Small intestine (tissue), 7 donors: Measurements from ENCODE around the gene ANKS1B. TPM values are rescaled to one million over a fixed set of nuclear protein-coding genes. Genes with fewer than 3 reads are reported as not detected.

ENCODE experiments used
- DNase-seq, 2 donors: peaks; one replicate each; pipeline versions ENCODE4 v3.0.0 to v3.0.0-alpha.2; 2013
- FAIRE-seq: peaks from 2 replicates; lab custom pipeline; 2012; peaks lifted over from hg19 to GRCh38; lab: Jason Lieb, UNC
- H3K27ac ChIP-seq, 3 donors: one replicate each; pipeline ENCODE4 v1.5.1; 2013; ENCODE audit warnings: low read length in 2 of 3, mild to moderate bottlenecking in 2 of 3, control low read depth in 1 of 3, inconsistent platforms in 1 of 3, low read depth in 1 of 3, moderate library complexity in 1 of 3
- H3K27me3 ChIP-seq, 3 donors: one replicate each; pipeline ENCODE4 v1.6.1; 2013; ENCODE audit warnings: low read length in 3 of 3, inconsistent platforms in 1 of 3; ENCODE audit not compliant: control insufficient read depth in 3 of 3, insufficient read depth in 3 of 3
- H3K36me3 ChIP-seq, 3 donors: one replicate each; pipeline ENCODE4 v1.6.1; 2013; ENCODE audit warnings: low read length in 3 of 3, inconsistent platforms in 1 of 3, low read depth in 1 of 3, mild to moderate bottlenecking in 1 of 3, moderate library complexity in 1 of 3; ENCODE audit not compliant: control insufficient read depth in 3 of 3, insufficient read depth in 2 of 3
- H3K4me1 ChIP-seq, 3 donors: one replicate each; pipeline ENCODE4 v1.6.1; 2013; ENCODE audit warnings: low read length in 2 of 3, inconsistent platforms in 1 of 3, low read depth in 1 of 3, mild to moderate bottlenecking in 1 of 3, moderate library complexity in 1 of 3; ENCODE audit not compliant: control insufficient read depth in 3 of 3, insufficient read depth in 2 of 3
- H3K4me3 ChIP-seq, 3 donors: one replicate each; pipeline ENCODE4 v1.5.1; 2013; ENCODE audit warnings: low read length in 3 of 3, control low read depth in 1 of 3, inconsistent platforms in 1 of 3, low read depth in 1 of 3, mild to moderate bottlenecking in 1 of 3, moderate library complexity in 1 of 3
- H3K9me3 ChIP-seq, 2 donors: one replicate each; pipeline ENCODE4 v1.6.1; 2013; ENCODE audit warnings: low read depth in 1 of 2, low read length in 1 of 2; ENCODE audit not compliant: control insufficient read depth in 2 of 2, insufficient read depth in 1 of 2
- WGBS, 3 donors: extraction: QIAGEN DNeasy Blood & Tissue Kit; methylation state at CpG; one replicate each; pipeline ENCODE4 v1.1.7; 2013; 5-methylcytosine and 5-hydroxymethylcytosine counted together
- polyA plus RNA-seq, 4 donors: library from polyadenylated mRNA; stranded (reverse) in 3 of 4; unstranded in 1 of 4; fragments of 200-250 nt in 3 of 4; fragments of 120-200 nt in 1 of 4; gene quantifications; one replicate each; pipeline versions ENCODE4 v1.2.1 to v1.2.3, GENCODE V29; 2013
- donor health status: healthy with polysubstance abuse.
- donor health status: control.
- donor health status: control.
- donor health status: Bipolar disorder and iron deficiency.
- donor health status: healthy.

Gene ANKS1B
- polyA plus RNA-seq, 4 donors = 0.44 to 0.72 TPM; not detected in 2

DNA sequence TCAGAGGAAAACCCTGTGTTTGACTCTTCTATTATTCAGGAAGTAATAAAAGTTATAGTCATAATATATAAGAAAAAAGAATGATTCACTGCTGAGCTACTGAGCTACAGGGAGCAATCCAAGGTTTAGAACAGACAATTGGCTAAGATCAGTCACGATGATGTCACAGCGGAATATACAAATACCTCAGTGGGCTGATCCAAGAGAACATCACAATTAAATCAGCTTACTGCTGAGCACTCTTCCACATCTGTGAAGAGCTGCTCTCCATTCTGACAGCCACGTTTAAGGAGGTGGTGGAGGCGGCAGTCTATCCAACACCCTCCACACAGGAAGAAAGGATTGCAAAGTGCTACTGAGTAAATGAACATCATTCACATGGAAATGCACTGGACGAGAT is 1068.6 kb downstream of the ANKS1B start:
- Histone ChIP-seq H3K9me3 (no peaks in the 10 kb centered on the region), H3K27ac (no peak overlapping the region), H3K36me3 (no peaks in the 10 kb centered on the region), H3K4me3 (no peak overlapping the region), H3K27me3 (no peaks in the 10 kb centered on the region), H3K4me1 (no peaks in the 10 kb centered on the region)
- FAIRE-seq (no peak), DNase-seq (no peak)
- WGBS, 3 donors = 60 to 68% (median 62%) methylated on average over 5 of the region's 5 CpGs

DNA sequence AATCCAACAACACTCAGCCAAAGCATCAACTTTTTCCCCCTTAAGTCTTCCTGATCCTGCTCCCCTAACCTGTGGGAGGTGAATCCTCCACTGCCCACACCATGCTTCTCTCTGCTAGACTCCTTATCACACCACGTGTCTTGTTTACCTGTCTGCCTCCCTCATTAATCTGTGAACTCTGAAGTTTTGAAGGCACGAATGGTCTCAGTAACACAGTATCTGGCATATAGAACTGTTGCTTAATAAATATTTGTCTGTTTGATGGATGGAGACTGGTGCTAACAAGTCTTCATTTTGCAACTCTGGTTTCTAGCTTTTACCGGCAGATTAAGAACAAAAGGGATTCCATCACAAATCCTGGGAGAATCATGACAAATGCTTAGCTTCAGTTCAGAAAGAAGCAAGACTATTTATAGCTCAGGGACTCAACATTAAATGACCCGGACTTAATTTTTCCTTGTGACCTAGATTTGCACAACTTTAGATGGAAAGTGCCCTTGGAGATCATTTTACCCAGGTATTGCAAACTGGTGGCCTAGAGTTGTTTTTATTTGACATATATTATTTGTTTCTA is 1072.2 kb downstream of the ANKS1B start:
- Histone ChIP-seq H3K36me3 (no peaks in the 10 kb centered on the region), H3K4me1 (no peaks in the 10 kb centered on the region), H3K4me3 (no peak overlapping the region), H3K27ac (no peak overlapping the region), H3K9me3 (no peaks in the 10 kb centered on the region), H3K27me3 (no peaks in the 10 kb centered on the region)
- 29 to 42% (median 37%) methylated on average over 4 of the region's 4 CpGs for WGBS, 3 donors
- no peak for DNase-seq
- FAIRE-seq = no peak

DNA sequence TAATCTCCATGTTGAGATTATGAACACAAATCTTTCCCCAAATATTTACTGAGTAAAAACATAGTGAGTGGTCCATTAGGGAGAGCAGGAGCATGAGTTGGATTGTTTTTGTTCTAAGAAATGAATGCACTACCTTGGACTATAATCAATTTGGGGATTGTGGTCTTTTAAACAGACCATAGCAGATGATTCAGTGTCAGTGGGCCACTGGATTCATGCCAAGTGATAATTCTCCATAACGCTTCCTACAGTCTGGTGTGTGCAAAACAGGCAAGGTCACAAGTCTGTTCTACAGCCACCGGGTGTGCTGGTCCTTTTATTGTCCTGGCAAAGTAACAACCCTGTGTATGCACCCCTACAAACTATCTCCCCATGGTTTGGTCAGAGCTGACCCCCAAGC is 1073.3 kb downstream of the ANKS1B start:
- DNase-seq (no peak), FAIRE-seq (no peak)
- no peaks in the 10 kb centered on the region for H3K9me3 ChIP-seq
- H3K27me3 ChIP-seq = no peaks in the 10 kb centered on the region
- H3K4me3 ChIP-seq = no peak overlapping the region
- WGBS, 3 donors = 24 to 45% (median 30%) methylated on average over 2 of the region's 2 CpGs
- no peak overlapping the region for H3K27ac ChIP-seq
- H3K4me1 ChIP-seq = no peaks in the 10 kb centered on the region
- H3K36me3 ChIP-seq = no peaks in the 10 kb centered on the region

DNA sequence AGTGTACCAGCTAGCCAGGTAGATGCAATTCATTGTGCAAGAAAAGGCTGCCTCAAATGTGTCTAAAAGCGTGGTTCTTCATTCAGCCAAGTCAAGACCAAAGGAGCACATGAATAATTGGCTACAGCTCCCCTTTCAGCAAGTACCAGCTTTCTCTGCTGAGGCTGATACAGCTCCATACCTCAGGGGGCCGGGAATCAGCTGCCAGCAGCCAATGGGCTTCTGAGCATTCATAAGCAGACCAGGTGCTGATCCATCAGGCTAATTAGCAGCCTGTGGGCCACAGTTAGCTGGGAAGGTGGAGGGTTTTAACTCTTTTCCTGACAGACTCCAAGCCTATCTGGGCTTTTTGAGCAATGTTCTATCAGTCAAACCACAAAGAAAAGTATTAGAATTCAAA is 1075.0 kb downstream of the ANKS1B start:
- DNase-seq (no peak), FAIRE-seq (no peak)
- 11 to 16% (median 15%) methylated on average over 2 of the region's 2 CpGs for WGBS, 3 donors
- Histone ChIP-seq H3K9me3 (no peaks in the 10 kb centered on the region), H3K36me3 (no peaks in the 10 kb centered on the region), H3K27me3 (no peaks in the 10 kb centered on the region), H3K27ac (no peak overlapping the region), H3K4me1 (no peaks in the 10 kb centered on the region), H3K4me3 (no peak overlapping the region)

DNA sequence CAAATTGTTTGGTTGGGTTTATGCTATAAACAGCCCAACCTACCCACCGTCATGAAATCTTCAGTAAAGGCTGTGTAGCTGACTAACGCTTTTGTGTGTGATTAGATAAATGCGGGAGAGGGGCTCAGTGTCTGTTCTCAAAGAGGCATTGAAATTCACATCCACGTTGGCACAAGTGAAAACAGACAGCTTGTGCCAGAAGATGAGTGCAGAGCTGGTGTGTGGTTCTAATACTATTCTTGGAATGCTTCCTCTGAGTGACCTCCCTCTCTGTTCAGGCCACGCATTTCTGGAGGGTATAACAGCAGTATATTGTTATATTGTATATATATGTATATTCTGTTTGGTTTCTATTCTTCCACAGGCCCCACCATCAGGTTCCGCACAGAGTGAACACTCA is 1075.9 kb downstream of the ANKS1B start:
- no peaks in the 10 kb centered on the region for H3K9me3 ChIP-seq
- no peak for FAIRE-seq
- 67 to 75% (median 67%) methylated on average over 6 of the region's 6 CpGs for WGBS, 3 donors

DNA sequence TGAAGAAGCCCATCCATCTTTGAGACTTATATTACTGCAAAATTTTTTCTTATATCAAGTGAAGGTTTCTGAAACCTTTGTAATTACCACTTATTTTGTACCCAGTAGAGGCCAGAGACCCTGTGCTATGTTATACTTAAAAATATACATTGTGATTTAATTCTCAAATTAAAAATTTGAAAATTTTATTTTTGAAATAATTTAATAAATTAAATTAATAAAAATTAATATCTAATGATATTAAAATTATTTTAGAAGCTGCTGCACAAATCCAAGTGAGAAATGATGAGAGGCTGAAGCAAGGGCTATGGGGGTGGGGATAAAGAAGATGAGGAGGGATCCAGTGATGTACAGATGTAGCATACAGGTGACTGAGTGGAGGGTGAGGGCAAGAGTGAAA is 1080.9 kb downstream of the ANKS1B start:
- no peak overlapping the region for H3K4me3 ChIP-seq
- FAIRE-seq (no peak), DNase-seq (no peak)
- H3K9me3 ChIP-seq = no peaks in the 10 kb centered on the region
- no peaks in the 10 kb centered on the region for H3K36me3 ChIP-seq
- H3K4me1 ChIP-seq = no peaks in the 10 kb centered on the region
- peaks cover 0 to 3% (median 0%) of the 10 kb centered on the region in 3 donors for H3K27me3 ChIP-seq
- no peak overlapping the region for H3K27ac ChIP-seq

More for the DNA sequence above, 1075.9 kb downstream of the ANKS1B start:
- no peak for DNase-seq
- H3K27me3 ChIP-seq = no peaks in the 10 kb centered on the region
- no peak overlapping the region for H3K27ac ChIP-seq
- H3K4me3 ChIP-seq = no peak overlapping the region
- no peaks in the 10 kb centered on the region for H3K36me3 ChIP-seq
- no peaks in the 10 kb centered on the region for H3K4me1 ChIP-seq

DNA sequence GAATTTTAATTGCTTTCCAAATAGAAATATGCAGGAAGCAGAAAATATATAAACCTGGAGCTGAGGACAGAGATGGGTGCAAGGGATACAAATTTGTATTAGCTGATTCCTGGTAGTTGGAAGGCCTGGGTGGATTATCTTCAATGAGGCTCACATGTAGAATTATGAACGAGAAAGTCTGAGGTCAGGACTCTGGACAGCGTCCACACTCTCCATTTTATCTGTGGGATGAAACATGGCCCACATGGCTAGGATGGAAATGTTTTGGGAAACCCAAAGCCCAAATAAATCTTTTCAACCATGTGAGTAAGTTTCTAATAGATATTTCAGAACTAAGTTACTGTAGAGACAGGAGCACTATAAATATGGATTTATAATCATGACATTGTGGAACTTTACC is 1083.5 kb downstream of the ANKS1B start:
- H3K36me3 ChIP-seq = no peaks in the 10 kb centered on the region
- H3K4me1 ChIP-seq = no peaks in the 10 kb centered on the region
- no peak for FAIRE-seq
- no peaks in the 10 kb centered on the region for H3K9me3 ChIP-seq
- H3K27me3 ChIP-seq = peaks cover 0 to 13% (median 0%) of the 10 kb centered on the region in 3 donors
- no peak overlapping the region for H3K27ac ChIP-seq
- DNase-seq = no peak
- 20 to 27% (median 21%) methylated on average over 2 of the region's 2 CpGs for WGBS, 3 donors
- H3K4me3 ChIP-seq = no peak overlapping the region

DNA sequence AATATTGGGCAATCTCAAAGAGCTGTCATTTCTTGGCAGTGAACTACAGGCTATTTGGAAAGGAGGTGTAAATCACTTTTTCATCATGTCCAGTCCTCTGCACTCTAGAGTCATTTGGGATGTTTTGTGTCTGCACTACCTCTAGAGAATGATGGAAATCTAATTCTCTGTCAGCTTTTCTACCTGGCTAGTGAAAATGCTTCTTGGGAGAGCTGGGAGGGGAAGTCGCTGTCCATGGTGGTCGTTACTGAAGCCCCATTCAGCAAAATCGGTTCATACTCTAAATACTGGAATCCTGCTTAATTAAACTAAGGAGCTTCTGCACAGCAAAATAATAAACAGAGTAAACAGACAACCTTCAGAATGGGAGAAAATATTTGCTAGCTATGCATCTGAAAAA is 1087.8 kb downstream of the ANKS1B start:
- H3K36me3 ChIP-seq = no peaks in the 10 kb centered on the region
- H3K9me3 ChIP-seq = no peaks in the 10 kb centered on the region
- 11 to 23% (median 18%) methylated on average over 3 of the region's 3 CpGs for WGBS, 3 donors
- DNase-seq = no peak
- no peak overlapping the region for H3K27ac ChIP-seq
- no peak for FAIRE-seq
- no peaks in the 10 kb centered on the region for H3K4me1 ChIP-seq
- H3K4me3 ChIP-seq = no peak overlapping the region
- H3K27me3 ChIP-seq = peaks cover 13 to 44% (median 16%) of the 10 kb centered on the region in 3 donors

DNA sequence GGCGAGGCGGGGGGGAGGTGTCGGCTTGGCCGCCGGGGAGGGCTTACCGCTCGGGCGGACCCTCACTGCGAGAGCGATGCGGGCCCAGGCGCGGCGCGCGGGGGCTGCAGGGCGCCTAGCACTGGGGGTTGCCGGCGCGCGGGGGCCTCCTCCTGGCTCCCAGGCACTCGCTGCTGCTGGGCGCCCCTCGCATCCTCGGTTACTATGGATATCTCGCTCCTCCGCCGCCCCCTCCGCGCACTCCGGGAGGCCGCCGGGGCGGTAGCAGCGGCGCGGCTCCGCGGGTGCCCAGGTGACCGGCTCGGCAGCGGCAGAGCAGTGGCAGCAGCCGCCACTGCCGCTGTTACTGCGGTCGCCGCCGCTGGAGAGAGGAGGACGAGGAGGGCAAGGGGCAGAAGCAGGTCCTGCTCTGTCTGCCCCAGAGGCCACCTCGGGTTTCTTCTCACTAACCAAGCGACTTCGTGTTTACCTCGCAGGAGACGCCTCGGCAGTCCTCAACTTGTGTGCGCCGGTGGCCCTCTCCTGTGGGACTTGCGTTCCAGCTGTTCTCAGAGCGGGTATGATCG is 1089.6 kb downstream of the ANKS1B start:
- peaks cover 13 to 44% (median 16%) of the 10 kb centered on the region in 3 donors for H3K27me3 ChIP-seq
- H3K4me1 ChIP-seq = no peaks in the 10 kb centered on the region
- FAIRE-seq (no peak), DNase-seq (peak in 1 of 2 donors; percentile 21)
- 2 to 7% (median 4%) methylated on average over 38 to 60 of the region's 60 CpGs for WGBS, 3 donors
- H3K9me3 ChIP-seq = no peaks in the 10 kb centered on the region
- no peaks in the 10 kb centered on the region for H3K36me3 ChIP-seq
- H3K4me3 ChIP-seq = peak overlapping the region in 1 of 3 donors; percentile 10
- no peak overlapping the region for H3K27ac ChIP-seq
